WTC11 (cell line): Measurements from ENCODE around the gene ANKRD17. TPM values are rescaled to one million over a fixed set of nuclear protein-coding genes. Genes with fewer than 3 reads are reported as not detected.

Experiments used
- ATAC-seq: fragments of 200-7000 bp; cut with Tn5 transposase; 2 replicates; pipeline ENCODE4 v1.10.0; 2021; ENCODE audit warnings: mild to moderate bottlenecking, moderate library complexity
- CTCF ChIA-PET: fragments of 300-600 bp; sonication (Branson Sonifier 250); formaldehyde crosslinking; loops from one replicate; lab custom pipeline; 2021; ENCODE audit warnings: antibody characterized with exemption; lab: Charles Lee
- POLR2A ChIA-PET: fragments of 350-600 bp; sonication (Branson Sonifier 250); formaldehyde crosslinking; loops from one replicate; lab custom pipeline; 2021; ENCODE audit warnings: antibody characterized with exemption; lab: Charles Lee
- DNase-seq: peaks from one replicate; pipeline ENCODE4 v3.0.0; 2021; ENCODE audit warnings: low spot score
- H3K27ac Mint-ChIP-seq: 2 replicates; pipeline ENCODE4 v1.8.0; 2021; ENCODE audit warnings: mixed read lengths
- H3K27me3 Mint-ChIP-seq: 2 replicates; pipeline ENCODE4 v1.8.0; 2021; ENCODE audit warnings: low read depth, mild to moderate bottlenecking, moderate library complexity, mixed read lengths
- H3K36me3 Mint-ChIP-seq: 2 replicates; pipeline ENCODE4 v1.8.0; 2021; ENCODE audit warnings: mixed read lengths
- H3K4me1 Mint-ChIP-seq: 2 replicates; pipeline ENCODE4 v1.8.0; 2022; ENCODE audit warnings: mixed read lengths
- H3K4me3 Mint-ChIP-seq: 2 replicates; pipeline ENCODE4 v1.8.0; 2021; ENCODE audit warnings: mild to moderate bottlenecking, moderate library complexity, mixed read lengths
- H3K9me3 Mint-ChIP-seq: 2 replicates; pipeline ENCODE4 v1.8.0; 2021; ENCODE audit warnings: mixed read lengths
- ATF3 ChIP-seq: sonication (generic); formaldehyde crosslinking; conservative IDR thresholded peaks from 2 replicates; pipeline ENCODE4 v1.8.1; 2022; ENCODE audit warnings: mild to moderate bottlenecking, missing genetic modification reagents
- CBFB ChIP-seq: sonication (generic); formaldehyde crosslinking; IDR thresholded peaks from 2 replicates; pipeline ENCODE4 v1.8.1; 2022; ENCODE audit warnings: mild to moderate bottlenecking, low read depth, missing genetic modification reagents
- CREB1 ChIP-seq: sonication (generic); formaldehyde crosslinking; IDR thresholded peaks from 2 replicates; pipeline ENCODE4 v1.8.0; 2023; ENCODE audit warnings: mild to moderate bottlenecking, missing genetic modification reagents
- E2F1 ChIP-seq: sonication (generic); formaldehyde crosslinking; IDR thresholded peaks from 2 replicates; pipeline ENCODE4 v1.8.0; 2022; ENCODE audit warnings: mild to moderate bottlenecking, missing genetic modification reagents
- EMX1 ChIP-seq: fragments of 250-450 bp; sonication (Bioruptor Pico); IDR thresholded peaks from 2 replicates; pipeline ENCODE4 v1.8.0; 2021; ENCODE audit warnings: mild to moderate bottlenecking
- JUN ChIP-seq: sonication (generic); formaldehyde crosslinking; IDR thresholded peaks from 2 replicates; pipeline ENCODE4 v1.8.0; 2023; ENCODE audit warnings: mild to moderate bottlenecking, missing genetic modification reagents
- NFATC4 ChIP-seq: fragments of 250-450 bp; sonication (Bioruptor Pico); IDR thresholded peaks from 2 replicates; pipeline ENCODE4 v1.9.0; 2021; ENCODE audit warnings: mild to moderate bottlenecking
- NR1H2 ChIP-seq: sonication (generic); formaldehyde crosslinking; IDR thresholded peaks from 2 replicates; pipeline ENCODE4 v1.9.0; 2021; ENCODE audit warnings: mild to moderate bottlenecking, moderate library complexity, missing genetic modification reagents
- NR3C1 ChIP-seq: sonication (generic); formaldehyde crosslinking; conservative IDR thresholded peaks from 2 replicates; pipeline ENCODE4 v1.8.1; 2023; ENCODE audit warnings: low read depth, mild to moderate bottlenecking, missing genetic modification reagents
- OVOL2 ChIP-seq: fragments of 250-450 bp; sonication (Bioruptor Pico); IDR thresholded peaks from 2 replicates; pipeline ENCODE4 v1.9.0; 2021; ENCODE audit warnings: mild to moderate bottlenecking, borderline replicate concordance
- PRDM15 ChIP-seq: sonication (generic); formaldehyde crosslinking; IDR thresholded peaks from 2 replicates; pipeline ENCODE4 v1.8.0; 2022; ENCODE audit warnings: missing genetic modification reagents
- SOX15 ChIP-seq: fragments of 250-450 bp; sonication (Bioruptor Pico); IDR thresholded peaks from 2 replicates; pipeline ENCODE4 v1.9.0; 2021; ENCODE audit warnings: mild to moderate bottlenecking
- SP1 ChIP-seq: sonication (generic); formaldehyde crosslinking; conservative IDR thresholded peaks from 2 replicates; pipeline ENCODE4 v1.8.1; 2022; ENCODE audit warnings: missing genetic modification reagents
- ZBTB21 ChIP-seq: sonication (generic); formaldehyde crosslinking; IDR thresholded peaks from 2 replicates; pipeline ENCODE4 v1.8.1; 2023; ENCODE audit warnings: mild to moderate bottlenecking, missing genetic modification reagents, borderline replicate concordance
- ZNF121 ChIP-seq: sonication (generic); formaldehyde crosslinking; IDR thresholded peaks from 2 replicates; pipeline ENCODE4 v1.8.0; 2023; ENCODE audit warnings: missing genetic modification reagents
- ZNF317 ChIP-seq: sonication (generic); formaldehyde crosslinking; IDR thresholded peaks from 2 replicates; pipeline ENCODE4 v1.8.1; 2023; ENCODE audit warnings: low read depth, mild to moderate bottlenecking, moderate library complexity, missing genetic modification reagents, borderline replicate concordance
- ZNF423 ChIP-seq: fragments of 250-450 bp; sonication (Bioruptor Pico); IDR thresholded peaks from 2 replicates; pipeline ENCODE4 v2.1.2; 2022; ENCODE audit warnings: mild to moderate bottlenecking, moderate library complexity
- ZSCAN18 ChIP-seq: fragments of 250-450 bp; sonication (Bioruptor Pico); IDR thresholded peaks from 2 replicates; pipeline ENCODE4 v2.1.2; 2022; ENCODE audit warnings: mild to moderate bottlenecking, moderate library complexity
- total RNA-seq: library from RNA; stranded (reverse); gene quantifications from 3 replicates; pipeline ENCODE4 v1.2.3, GENCODE V29; 2021
- TF ChIP-seq, protein P1 (sequence below): sonication (generic); formaldehyde crosslinking; IDR thresholded peaks from 2 replicates; pipeline ENCODE4 v1.8.0; 2023; ENCODE audit warnings: missing genetic modification reagents
- TF ChIP-seq, protein P2 (sequence below): sonication (generic); formaldehyde crosslinking; IDR thresholded peaks from 2 replicates; pipeline ENCODE4 v1.8.0; 2023; ENCODE audit warnings: missing genetic modification reagents, mild to moderate bottlenecking, borderline replicate concordance

Gene ANKRD17
- total RNA-seq, 1 experiment from 2014 or later = 76.0 TPM

GRCh38 chr4:73250642-73251041, 8.0 kb downstream of the ANKRD17 start:
- CTCF ChIA-PET = no interaction called here
- no peak for ATAC-seq
- H3K36me3 Mint-ChIP-seq = 0 out of 2 replicates have a peak, but pooled peaks cover 8% of the 10 kb centered on the region
- no peak for TF ChIP-seq E2F1 (CRISPR knock-in tag)
- TF ChIP-seq ZNF423 (CRISPR knock-in tag) = no peak
- TF ChIP-seq, protein P1, sequence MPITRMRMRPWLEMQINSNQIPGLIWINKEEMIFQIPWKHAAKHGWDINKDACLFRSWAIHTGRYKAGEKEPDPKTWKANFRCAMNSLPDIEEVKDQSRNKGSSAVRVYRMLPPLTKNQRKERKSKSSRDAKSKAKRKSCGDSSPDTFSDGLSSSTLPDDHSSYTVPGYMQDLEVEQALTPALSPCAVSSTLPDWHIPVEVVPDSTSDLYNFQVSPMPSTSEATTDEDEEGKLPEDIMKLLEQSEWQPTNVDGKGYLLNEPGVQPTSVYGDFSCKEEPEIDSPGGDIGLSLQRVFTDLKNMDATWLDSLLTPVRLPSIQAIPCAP = no peak
- TF ChIP-seq OVOL2 (CRISPR knock-in tag) = no peak
- H3K27ac Mint-ChIP-seq = peak overlapping the region; percentile 62
- peaks cover 45% of the 10 kb centered on the region for H3K4me1 Mint-ChIP-seq
- no peaks in the 10 kb centered on the region for H3K9me3 Mint-ChIP-seq
- POLR2A ChIA-PET = no interaction called here
- H3K27me3 Mint-ChIP-seq = no peaks in the 10 kb centered on the region
- DNase-seq = no peak
- H3K4me3 Mint-ChIP-seq = no peak overlapping the region

DNA sequence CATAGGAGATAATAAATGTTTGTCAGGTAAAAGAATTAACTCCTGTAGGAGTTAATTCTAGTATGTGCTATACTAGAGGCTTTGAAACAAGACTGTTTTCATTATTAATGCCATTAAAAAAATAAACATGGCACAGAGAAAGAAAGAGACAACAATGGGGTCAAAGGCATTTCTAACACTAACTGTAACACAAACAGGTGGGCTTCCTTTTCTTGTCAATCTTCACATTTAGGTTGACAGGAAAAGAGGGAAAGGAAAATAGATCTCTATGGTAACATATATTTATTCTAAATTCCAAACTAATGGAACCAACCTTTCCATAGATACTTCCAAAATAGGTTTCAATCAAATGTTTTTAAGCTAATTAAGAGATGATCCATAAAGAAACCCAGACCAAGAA, 9.8 kb downstream of the ANKRD17 start:
- H3K36me3 Mint-ChIP-seq = peaks cover 11% of the 10 kb centered on the region; the same call in 1 of the 2 replicates
- no peaks in the 10 kb centered on the region for H3K27me3 Mint-ChIP-seq
- no peak for ATAC-seq
- POLR2A ChIA-PET = no interaction called here
- peaks cover 46% of the 10 kb centered on the region for H3K4me1 Mint-ChIP-seq
- CTCF ChIA-PET = no interaction called here
- no peak overlapping the region for H3K4me3 Mint-ChIP-seq
- H3K27ac Mint-ChIP-seq = no peak overlapping the region
- DNase-seq = no peak
- no peaks in the 10 kb centered on the region for H3K9me3 Mint-ChIP-seq
- TF ChIP-seq EMX1 (CRISPR knock-in tag) (no peak), CBFB (CRISPR knock-in tag) (no peak), SOX15 (CRISPR knock-in tag) (no peak), NR3C1 (no peak), ZBTB21 (CRISPR knock-in tag) (no peak)

GRCh38 chr4:73248416-73248815, 10.2 kb downstream of the ANKRD17 start:
- peaks cover 46% of the 10 kb centered on the region for H3K4me1 Mint-ChIP-seq
- POLR2A ChIA-PET = no interaction called here
- CTCF ChIA-PET = no interaction called here
- H3K36me3 Mint-ChIP-seq = peaks cover 11% of the 10 kb centered on the region; the same call in 1 of the 2 replicates
- H3K27ac Mint-ChIP-seq = no peak overlapping the region
- ATAC-seq (no peak), DNase-seq (no peak)
- no peaks in the 10 kb centered on the region for H3K27me3 Mint-ChIP-seq
- TF ChIP-seq, protein P2, sequence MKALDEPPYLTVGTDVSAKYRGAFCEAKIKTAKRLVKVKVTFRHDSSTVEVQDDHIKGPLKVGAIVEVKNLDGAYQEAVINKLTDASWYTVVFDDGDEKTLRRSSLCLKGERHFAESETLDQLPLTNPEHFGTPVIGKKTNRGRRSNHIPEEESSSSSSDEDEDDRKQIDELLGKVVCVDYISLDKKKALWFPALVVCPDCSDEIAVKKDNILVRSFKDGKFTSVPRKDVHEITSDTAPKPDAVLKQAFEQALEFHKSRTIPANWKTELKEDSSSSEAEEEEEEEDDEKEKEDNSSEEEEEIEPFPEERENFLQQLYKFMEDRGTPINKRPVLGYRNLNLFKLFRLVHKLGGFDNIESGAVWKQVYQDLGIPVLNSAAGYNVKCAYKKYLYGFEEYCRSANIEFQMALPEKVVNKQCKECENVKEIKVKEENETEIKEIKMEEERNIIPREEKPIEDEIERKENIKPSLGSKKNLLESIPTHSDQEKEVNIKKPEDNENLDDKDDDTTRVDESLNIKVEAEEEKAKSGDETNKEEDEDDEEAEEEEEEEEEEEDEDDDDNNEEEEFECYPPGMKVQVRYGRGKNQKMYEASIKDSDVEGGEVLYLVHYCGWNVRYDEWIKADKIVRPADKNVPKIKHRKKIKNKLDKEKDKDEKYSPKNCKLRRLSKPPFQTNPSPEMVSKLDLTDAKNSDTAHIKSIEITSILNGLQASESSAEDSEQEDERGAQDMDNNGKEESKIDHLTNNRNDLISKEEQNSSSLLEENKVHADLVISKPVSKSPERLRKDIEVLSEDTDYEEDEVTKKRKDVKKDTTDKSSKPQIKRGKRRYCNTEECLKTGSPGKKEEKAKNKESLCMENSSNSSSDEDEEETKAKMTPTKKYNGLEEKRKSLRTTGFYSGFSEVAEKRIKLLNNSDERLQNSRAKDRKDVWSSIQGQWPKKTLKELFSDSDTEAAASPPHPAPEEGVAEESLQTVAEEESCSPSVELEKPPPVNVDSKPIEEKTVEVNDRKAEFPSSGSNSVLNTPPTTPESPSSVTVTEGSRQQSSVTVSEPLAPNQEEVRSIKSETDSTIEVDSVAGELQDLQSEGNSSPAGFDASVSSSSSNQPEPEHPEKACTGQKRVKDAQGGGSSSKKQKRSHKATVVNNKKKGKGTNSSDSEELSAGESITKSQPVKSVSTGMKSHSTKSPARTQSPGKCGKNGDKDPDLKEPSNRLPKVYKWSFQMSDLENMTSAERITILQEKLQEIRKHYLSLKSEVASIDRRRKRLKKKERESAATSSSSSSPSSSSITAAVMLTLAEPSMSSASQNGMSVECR = no peak
- TF ChIP-seq CREB1 (CRISPR knock-in tag) (no peak), ATF3 (no peak), EMX1 (CRISPR knock-in tag) (no peak), ZNF121 (CRISPR knock-in tag) (no peak)
- no peak overlapping the region for H3K4me3 Mint-ChIP-seq
- no peaks in the 10 kb centered on the region for H3K9me3 Mint-ChIP-seq

DNA sequence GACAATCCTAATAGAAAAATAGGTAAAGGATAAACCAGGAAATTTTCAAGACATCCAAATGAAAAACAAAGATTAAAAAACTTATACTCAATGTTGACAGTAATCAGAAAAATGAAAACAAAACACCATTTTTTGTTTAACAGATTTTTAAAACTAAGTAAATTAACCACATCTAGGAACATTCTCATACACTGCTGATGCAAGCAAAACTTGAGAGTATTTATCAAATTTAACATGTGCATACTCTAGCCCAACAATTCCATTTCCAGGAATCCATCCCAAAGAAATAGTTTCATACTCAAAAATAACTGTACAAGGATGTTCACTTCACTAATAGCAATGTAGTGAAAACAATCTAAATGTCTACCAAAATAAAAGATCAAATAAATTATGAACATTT, 11.5 kb downstream of the ANKRD17 start:
- Mint-ChIP-seq H3K36me3 (peaks cover 3% of the 10 kb centered on the region; the same call in 1 of the 2 replicates), H3K4me1 (peaks cover 42% of the 10 kb centered on the region)
- POLR2A ChIA-PET = no interaction called here
- TF ChIP-seq ZNF317 (CRISPR knock-in tag) (no peak), NFATC4 (CRISPR knock-in tag) (no peak), NR1H2 (CRISPR knock-in tag) (no peak), ZSCAN18 (CRISPR knock-in tag) (no peak), PRDM15 (CRISPR knock-in tag) (no peak), JUN (CRISPR knock-in tag) (no peak), SP1 (CRISPR knock-in tag) (no peak)

More for the DNA sequence above, 11.5 kb downstream of the ANKRD17 start:
- no peaks in the 10 kb centered on the region for H3K27me3 Mint-ChIP-seq
- CTCF ChIA-PET = no interaction called here
- no peaks in the 10 kb centered on the region for H3K9me3 Mint-ChIP-seq
- DNase-seq (no peak), ATAC-seq (no peak)
- H3K27ac Mint-ChIP-seq = no peak overlapping the region; the same call in 1 of the 2 replicates
- H3K4me3 Mint-ChIP-seq = no peak overlapping the region
